ENCODE results near the gene SUSD1. TPM values are rescaled to one million over a fixed set of nuclear protein-coding genes. Genes with fewer than 3 reads are reported as not detected.
"Not testable (repeated sequence)": the region's sequence is repeated elsewhere in the genome, so short reads cannot be mapped to it uniquely, and the experiment has no call there.

SUSD1 gene
- total RNA-seq, 1 experiment from 2014 or later = 8.1 TPM

- Mint-ChIP-seq H3K36me3 (ENCODE audit: insufficient read depth in 1 of 3, low read depth in 3 of 3) (no peaks in the 10 kb centered on the region), H3K27me3 (ENCODE audit: low read depth) (no peaks in the 10 kb centered on the region; the same call in 1 of the 2 replicates), H3K27ac (no peak overlapping the region), H3K4me1 (peaks cover 13 to 35% of the 10 kb centered on the region in 2 experiments), H3K4me3 (no peak overlapping the region), H3K9me3 (no peaks in the 10 kb centered on the region; a peak in 1 of 5 replicates)
- Histone ChIP-seq H3K79me1 (ENCODE audit: insufficient read depth, low read depth, low read length, poor library complexity, severe bottlenecking) (no peaks in the 10 kb centered on the region), H3K4me2 (ENCODE audit: insufficient read depth, insufficient read length, low read length) (no peak overlapping the region), H3K79me2 (ENCODE audit: insufficient read depth, low read length) (no peaks in the 10 kb centered on the region), H3K9ac (ENCODE audit: extremely low read depth, insufficient read length, low read length) (no peak overlapping the region), H2AFZ (ENCODE audit: low read length) (no peak overlapping the region), H3K18ac (ENCODE audit: insufficient read length, low read depth, low read length) (no peak overlapping the region), H2BK120ac (ENCODE audit: low read depth, low read length, poor library complexity, severe bottlenecking) (no peak overlapping the region), H3K23me2 (ENCODE audit: insufficient read length, low read depth, low read length, poor library complexity, severe bottlenecking) (no peaks in the 10 kb centered on the region), H3K27me3 (ENCODE audit: insufficient read depth, low read length) (no peaks in the 10 kb centered on the region), H2BK15ac (ENCODE audit: low read depth, low read length) (no peak overlapping the region), H3T11ph (ENCODE audit: low read length) (no peak overlapping the region), H3K4ac (ENCODE audit: low read depth, low read length) (no peak overlapping the region), H3K23ac (ENCODE audit: insufficient read length, low read depth, low read length) (no peak overlapping the region), H2BK20ac (ENCODE audit: low read depth, low read length, poor library complexity, severe bottlenecking) (no peak overlapping the region), H3K14ac (ENCODE audit: insufficient read depth, low read length) (no peak overlapping the region), H2BK12ac (ENCODE audit: insufficient read length, low read depth, low read length) (no peak overlapping the region), H4K8ac (replicated peaks; ENCODE audit: insufficient read length, low read depth, low read length) (no peak overlapping the region), H4K20me1 (ENCODE audit: control insufficient read depth, insufficient read depth, insufficient read length) (no peaks in the 10 kb centered on the region), H3K56ac (ENCODE audit: insufficient read length, low read depth, low read length) (no peak overlapping the region), H4K5ac (ENCODE audit: insufficient read length, low read depth, low read length) (no peak overlapping the region), H3K9me3 (ENCODE audit: control insufficient read depth, low read depth, low read length) (no peaks in the 10 kb centered on the region), H4K91ac (ENCODE audit: insufficient read length, low read depth, low read length) (no peak overlapping the region), H3K27ac (ENCODE audit: insufficient read length, low read depth, low read length) (no peak overlapping the region), H3K4me1 (ENCODE audit: insufficient read depth, low read length) (no peaks in the 10 kb centered on the region), H2BK5ac (ENCODE audit: insufficient read length, low read length) (no peak overlapping the region), H2AK5ac (ENCODE audit: insufficient read length, low read length) (no peak overlapping the region)
- no peak for DNase-seq
- TF ChIP-seq, protein P1, sequence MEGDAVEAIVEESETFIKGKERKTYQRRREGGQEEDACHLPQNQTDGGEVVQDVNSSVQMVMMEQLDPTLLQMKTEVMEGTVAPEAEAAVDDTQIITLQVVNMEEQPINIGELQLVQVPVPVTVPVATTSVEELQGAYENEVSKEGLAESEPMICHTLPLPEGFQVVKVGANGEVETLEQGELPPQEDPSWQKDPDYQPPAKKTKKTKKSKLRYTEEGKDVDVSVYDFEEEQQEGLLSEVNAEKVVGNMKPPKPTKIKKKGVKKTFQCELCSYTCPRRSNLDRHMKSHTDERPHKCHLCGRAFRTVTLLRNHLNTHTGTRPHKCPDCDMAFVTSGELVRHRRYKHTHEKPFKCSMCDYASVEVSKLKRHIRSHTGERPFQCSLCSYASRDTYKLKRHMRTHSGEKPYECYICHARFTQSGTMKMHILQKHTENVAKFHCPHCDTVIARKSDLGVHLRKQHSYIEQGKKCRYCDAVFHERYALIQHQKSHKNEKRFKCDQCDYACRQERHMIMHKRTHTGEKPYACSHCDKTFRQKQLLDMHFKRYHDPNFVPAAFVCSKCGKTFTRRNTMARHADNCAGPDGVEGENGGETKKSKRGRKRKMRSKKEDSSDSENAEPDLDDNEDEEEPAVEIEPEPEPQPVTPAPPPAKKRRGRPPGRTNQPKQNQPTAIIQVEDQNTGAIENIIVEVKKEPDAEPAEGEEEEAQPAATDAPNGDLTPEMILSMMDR (conservative IDR thresholded peaks at IDR 0.05) = no peak
- whole genome bisulfite sequencing (ENCODE audit: extremely low coverage, insufficient read length, low lambda C conversion rate) = no CpG with 5 or more reads among the region's 6 CpGs
Observed at GRCh38 chr9:112129246-112129645, 45.9 kb downstream of the SUSD1 start.

GRCh38 chr9:112128399-112128798 lies 46.7 kb downstream of the SUSD1 start:
- not testable (repeated sequence) for H3K27ac ChIP-seq (ENCODE audit: insufficient read length, low read depth, low read length); H3K27me3 Mint-ChIP-seq (ENCODE audit: low read depth); H3K4me3 Mint-ChIP-seq; H3K9ac ChIP-seq (ENCODE audit: extremely low read depth, insufficient read length, low read length); DNase-seq; H3K23ac ChIP-seq (ENCODE audit: insufficient read length, low read depth, low read length); H4K5ac ChIP-seq (ENCODE audit: insufficient read length, low read depth, low read length); H3K9me3 Mint-ChIP-seq; H2AFZ ChIP-seq (ENCODE audit: low read length); H3K9me3 ChIP-seq (ENCODE audit: control insufficient read depth, low read depth, low read length); H3K4me2 ChIP-seq (ENCODE audit: insufficient read depth, insufficient read length, low read length); H2BK20ac ChIP-seq (ENCODE audit: low read depth, low read length, poor library complexity, severe bottlenecking); H2BK15ac ChIP-seq (ENCODE audit: low read depth, low read length); H2BK120ac ChIP-seq (ENCODE audit: low read depth, low read length, poor library complexity, severe bottlenecking); H2BK5ac ChIP-seq (ENCODE audit: insufficient read length, low read length); H3K79me1 ChIP-seq (ENCODE audit: insufficient read depth, low read depth, low read length, poor library complexity, severe bottlenecking); H3K18ac ChIP-seq (ENCODE audit: insufficient read length, low read depth, low read length); H2BK12ac ChIP-seq (ENCODE audit: insufficient read length, low read depth, low read length); H2AK5ac ChIP-seq (ENCODE audit: insufficient read length, low read length); H4K8ac ChIP-seq (replicated peaks; ENCODE audit: insufficient read length, low read depth, low read length); H3K27me3 ChIP-seq (ENCODE audit: insufficient read depth, low read length); H3K14ac ChIP-seq (ENCODE audit: insufficient read depth, low read length); H3K4me1 ChIP-seq (ENCODE audit: insufficient read depth, low read length); H4K20me1 ChIP-seq (ENCODE audit: control insufficient read depth, insufficient read depth, insufficient read length); H4K91ac ChIP-seq (ENCODE audit: insufficient read length, low read depth, low read length); H3T11ph ChIP-seq (ENCODE audit: low read length); H3K56ac ChIP-seq (ENCODE audit: insufficient read length, low read depth, low read length); H3K27ac Mint-ChIP-seq; H3K23me2 ChIP-seq (ENCODE audit: insufficient read length, low read depth, low read length, poor library complexity, severe bottlenecking); H3K4ac ChIP-seq (ENCODE audit: low read depth, low read length); H3K79me2 ChIP-seq (ENCODE audit: insufficient read depth, low read length); H3K36me3 Mint-ChIP-seq (ENCODE audit: insufficient read depth in 1 of 3, low read depth in 3 of 3)
- no CpG with 5 or more reads among the region's 5 CpGs for WGBS (ENCODE audit: extremely low coverage, insufficient read length, low lambda C conversion rate)
- H3K4me1 Mint-ChIP-seq = peaks cover 13 to 35% of the 10 kb centered on the region in 2 experiments
